Endothelial cell of umbilical vein (primary cell): ENCODE measurements around the gene KXD1. TPM values are rescaled to one million over a fixed set of nuclear protein-coding genes. Genes with fewer than 3 reads are reported as not detected.
"Not testable (repeated sequence)": the region's sequence is repeated elsewhere in the genome, so short reads cannot be mapped to it uniquely, and the experiment has no call there.

Source experiments
- BruUV-seq: library from RNA; stranded (reverse); fragments of 400-500 nt; replicated peaks from 2 replicates; lab custom pipeline; 2021; lab: Mats Ljungman, UMichigan
- CTCF ChIA-PET: fragments of 300-600, 350-600 bp; sonication (Branson Sonifier 250); formaldehyde crosslinking; loops from one replicate; lab custom pipeline; 2021; ENCODE audit warnings: antibody characterized with exemption, inconsistent platforms; lab: Charles Lee
- POLR2A ChIA-PET: fragments of 300-600, 350-600 bp; sonication (Branson Sonifier 250); formaldehyde crosslinking; loops from one replicate; lab custom pipeline; 2021; ENCODE audit warnings: antibody characterized with exemption, inconsistent platforms; lab: Charles Lee
- DNase-seq: peaks from one replicate; pipeline ENCODE4 v3.0.0-alpha.2; 2011; ENCODE audit warnings: low read depth, low spot score
- FAIRE-seq: peaks from 2 replicates; lab custom pipeline; 2011; peaks lifted over from hg19 to GRCh38; lab: Jason Lieb, UNC
- H2AFZ ChIP-seq: 2 replicates; pipeline ENCODE4 v1.6.0; 2012; ENCODE audit warnings: low read depth, low read length, control low read depth, inconsistent platforms
- H3K27ac ChIP-seq: 2 replicates; pipeline ENCODE4 v1.5.1; 2011; ENCODE audit warnings: low read depth, mild to moderate bottlenecking, control low read depth, low read length, moderate library complexity; ENCODE audit not compliant: insufficient read depth
- H3K27me3 ChIP-seq, 2 experiments: 2 replicates each; pipeline versions ENCODE4 v1.6.0 to v1.6.1; 2011; ENCODE audit warnings: low read length in 2 of 2, mixed read lengths in 1 of 2; ENCODE audit not compliant: control insufficient read depth in 2 of 2, insufficient read depth in 2 of 2
- H3K36me3 ChIP-seq, 2 experiments: 2 replicates in 1 of 2; 3 replicates in 1 of 2; pipeline ENCODE4 v1.5.1; 2011; ENCODE audit warnings: low read length in 2 of 2, mild to moderate bottlenecking in 1 of 2, moderate library complexity in 1 of 2; ENCODE audit not compliant: control insufficient read depth in 2 of 2, insufficient read depth in 2 of 2; ENCODE audit errors: extremely low read depth in 1 of 2
- H3K4me1 ChIP-seq: 3 replicates; pipeline ENCODE4 v1.5.1; 2011; ENCODE audit warnings: mild to moderate bottlenecking, low read length; ENCODE audit not compliant: control insufficient read depth, insufficient read depth; ENCODE audit errors: extremely low read depth
- H3K4me2 ChIP-seq: 2 replicates; pipeline ENCODE4 v1.6.1; 2011; ENCODE audit warnings: low read length, control low read depth, mixed read lengths; ENCODE audit not compliant: insufficient read depth
- H3K4me3 ChIP-seq, 3 experiments: fragments of 200-600 bp in 1 of 3; sonication (generic), shearing (Covaris generic) in 1 of 3; replicated peaks in 1 of 3; 2 replicates each; pipeline ENCODE4 v1.5.1; 2011 to 2016; ENCODE audit warnings: control low read depth in 3 of 3, low read length in 3 of 3, mild to moderate bottlenecking in 2 of 3, inconsistent platforms in 1 of 3, low read depth in 1 of 3, moderate library complexity in 1 of 3; ENCODE audit not compliant: insufficient read depth in 1 of 3
- H3K79me2 ChIP-seq: 2 replicates; pipeline ENCODE4 v1.6.0; 2012; ENCODE audit warnings: low read length, inconsistent platforms; ENCODE audit not compliant: control insufficient read depth, insufficient read depth
- H3K9ac ChIP-seq: replicated peaks from 2 replicates; pipeline ENCODE3; 2011; ENCODE audit warnings: low read length, control low read depth; ENCODE audit not compliant: insufficient read depth; ENCODE audit errors: extremely low read depth
- H3K9me1 ChIP-seq: replicated peaks from 3 replicates; pipeline ENCODE4 v1.6.0; 2011; ENCODE audit warnings: mild to moderate bottlenecking, low read length; ENCODE audit not compliant: control insufficient read depth, insufficient read depth; ENCODE audit errors: extremely low read depth
- H3K9me3 ChIP-seq: replicated peaks from 2 replicates; pipeline ENCODE4 v1.5.1; 2012; ENCODE audit warnings: low read length, inconsistent platforms; ENCODE audit not compliant: control insufficient read depth, insufficient read depth
- H4K20me1 ChIP-seq: replicated peaks from 2 replicates; pipeline ENCODE3; 2011; ENCODE audit warnings: mild to moderate bottlenecking, low read length; ENCODE audit not compliant: control insufficient read depth, insufficient read depth; ENCODE audit errors: extremely low read depth
- EZH2 ChIP-seq: IDR thresholded peaks from 2 replicates; pipeline ENCODE4 v1.6.1; 2012; ENCODE audit warnings: borderline replicate concordance, low read depth, mild to moderate bottlenecking, moderate library complexity, low read length, inconsistent platforms; ENCODE audit not compliant: severe bottlenecking
- FOS ChIP-seq: IDR thresholded peaks from 2 replicates; pipeline ENCODE4 v1.6.1; 2011; ENCODE audit warnings: mild to moderate bottlenecking, low read length, moderate library complexity, borderline replicate concordance; ENCODE audit not compliant: insufficient read depth
- GATA2 ChIP-seq: IDR thresholded peaks from 2 replicates; pipeline ENCODE4 v1.7.0; 2011; ENCODE audit warnings: low read depth, mild to moderate bottlenecking, moderate library complexity, mixed read lengths, low read length; ENCODE audit not compliant: insufficient read length, insufficient read depth
- JUN ChIP-seq: IDR thresholded peaks from 2 replicates; pipeline ENCODE4 v1.6.1; 2011; ENCODE audit warnings: borderline replicate concordance, low read depth; ENCODE audit not compliant: insufficient read length, insufficient read depth
- MYC ChIP-seq: IDR thresholded peaks from one replicate; pipeline ENCODE4 v1.6.1; 2011; ENCODE audit warnings: mild to moderate bottlenecking, low read depth, low read length
- POLR2A ChIP-seq: IDR thresholded peaks from 2 replicates; pipeline ENCODE4 v1.6.1; 2012; ENCODE audit warnings: low read depth, mild to moderate bottlenecking, control low read depth, low read length
- POLR2AphosphoS5 ChIP-seq: IDR thresholded peaks from 2 replicates; pipeline ENCODE4 v1.6.1; 2012; ENCODE audit warnings: low read depth, mild to moderate bottlenecking, control low read depth, low read length, moderate library complexity; ENCODE audit not compliant: insufficient read depth
- dilution Hi-C: fragments of 300-500 bp; cut with MboI; formaldehyde crosslinking; loops from one replicate; pipeline ENCODE4 v1.15.0; 2019; ENCODE audit warnings: low sequenced_read_pairs; ENCODE audit not compliant: extremely low pct_ligation_motif_present
- intact Hi-C: fragments of 100-400 bp; cut with micrococcal nuclease; formaldehyde crosslinking; loops from one replicate; pipeline ENCODE4 v1.10.0; 2022
- polyA plus RNA-seq, 4 experiments: library from polyadenylated mRNA; depleted of rRNA in 3 of 4; stranded (reverse) in 3 of 4; unstranded in 1 of 4; fragments of >200 nt; gene quantifications; 2 replicates each; pipeline versions ENCODE4 v1.2.1 to v1.2.3, GENCODE V29; 2011 to 2012; ENCODE audit warnings: missing spikeins in 1 of 4
- total RNA-seq: library from RNA; stranded (reverse); gene quantifications from 2 replicates; pipeline ENCODE4 v1.2.3, GENCODE V29; 2021
- TF ChIP-seq, protein P1 (sequence below): IDR thresholded peaks from 2 replicates; pipeline ENCODE4 v1.6.1; 2011; ENCODE audit not compliant: insufficient read depth, insufficient read length
- TF ChIP-seq, protein P2 (sequence below), 2 donors: IDR thresholded peaks; 1 replicate in 1 of 2; 2 replicates in 1 of 2; pipeline ENCODE4 v1.5.1; 2011; ENCODE audit warnings: low read length in 2 of 2, mild to moderate bottlenecking in 2 of 2, moderate library complexity in 2 of 2, control low read depth in 1 of 2, inconsistent platforms in 1 of 2, low read depth in 1 of 2; ENCODE audit not compliant: insufficient read depth in 1 of 2; ENCODE audit errors: extremely low read depth in 1 of 2

KXD1 gene
- total and polyA plus RNA-seq, 2 donors (not counting 3 experiments of a cell fraction or from before 2014, with no cell fraction given): 134 to 186 TPM

DNA sequence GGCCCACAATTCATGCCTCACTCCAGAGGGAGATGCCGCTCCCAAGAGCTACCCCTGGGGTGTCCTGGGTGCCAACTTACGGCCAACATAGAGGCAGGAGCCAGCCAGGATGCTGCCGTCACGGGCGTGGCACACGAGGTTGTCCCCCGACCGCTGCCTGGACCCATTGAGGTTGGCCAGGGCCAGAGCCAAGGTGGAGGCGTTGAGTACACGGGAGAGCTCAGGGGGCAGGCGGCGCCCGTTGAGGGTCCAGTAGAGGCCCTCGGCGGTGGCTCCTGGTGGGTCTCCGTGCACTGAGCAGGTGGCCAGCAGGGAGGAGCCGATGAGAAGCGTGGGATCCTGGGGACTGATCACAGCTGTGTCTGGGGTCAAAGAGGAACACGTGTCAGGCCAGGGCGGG, 41.8 kb downstream of the KXD1 start:
- Histone ChIP-seq H3K36me3 (no peaks in the 10 kb centered on the region), H3K9ac (no peak overlapping the region), H3K9me1 (no peaks in the 10 kb centered on the region), H3K79me2 (no peaks in the 10 kb centered on the region), H3K27ac (no peak overlapping the region), H3K27me3 (peaks cover 12 to 15% of the 10 kb centered on the region in 2 experiments), H3K9me3 (no peaks in the 10 kb centered on the region), H3K4me2 (no peak overlapping the region), H3K4me3 (no peak overlapping the region), H4K20me1 (no peaks in the 10 kb centered on the region), H2AFZ (no peak overlapping the region), H3K4me1 (peaks cover 4% of the 10 kb centered on the region)
- FAIRE-seq: no peak
- intact Hi-C loops (no loop called here), dilution Hi-C loops (no loop called here)
- ChIA-PET POLR2A (interaction anchor here (0.6 kb wide), 1 partner anchor 231 kb away, joined by 5 read pairs; no protein-coding TSS in a partner anchor), CTCF (interaction anchor here (2.8 kb wide), 1 partner anchor 11 kb away, joined by 10 read pairs; the partner anchor contains the start of gene REX1BD)
- DNase-seq: no peak
- BruUV-seq: no TSS peak
- TF ChIP-seq FOS (no peak), EZH2 (no peak), GATA2 (no peak), POLR2A (no peak), POLR2AphosphoS5 (no peak), MYC (no peak), JUN (no peak)
- TF ChIP-seq, protein P1, sequence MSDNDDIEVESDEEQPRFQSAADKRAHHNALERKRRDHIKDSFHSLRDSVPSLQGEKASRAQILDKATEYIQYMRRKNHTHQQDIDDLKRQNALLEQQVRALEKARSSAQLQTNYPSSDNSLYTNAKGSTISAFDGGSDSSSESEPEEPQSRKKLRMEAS: no peak
- TF ChIP-seq, protein P2, sequence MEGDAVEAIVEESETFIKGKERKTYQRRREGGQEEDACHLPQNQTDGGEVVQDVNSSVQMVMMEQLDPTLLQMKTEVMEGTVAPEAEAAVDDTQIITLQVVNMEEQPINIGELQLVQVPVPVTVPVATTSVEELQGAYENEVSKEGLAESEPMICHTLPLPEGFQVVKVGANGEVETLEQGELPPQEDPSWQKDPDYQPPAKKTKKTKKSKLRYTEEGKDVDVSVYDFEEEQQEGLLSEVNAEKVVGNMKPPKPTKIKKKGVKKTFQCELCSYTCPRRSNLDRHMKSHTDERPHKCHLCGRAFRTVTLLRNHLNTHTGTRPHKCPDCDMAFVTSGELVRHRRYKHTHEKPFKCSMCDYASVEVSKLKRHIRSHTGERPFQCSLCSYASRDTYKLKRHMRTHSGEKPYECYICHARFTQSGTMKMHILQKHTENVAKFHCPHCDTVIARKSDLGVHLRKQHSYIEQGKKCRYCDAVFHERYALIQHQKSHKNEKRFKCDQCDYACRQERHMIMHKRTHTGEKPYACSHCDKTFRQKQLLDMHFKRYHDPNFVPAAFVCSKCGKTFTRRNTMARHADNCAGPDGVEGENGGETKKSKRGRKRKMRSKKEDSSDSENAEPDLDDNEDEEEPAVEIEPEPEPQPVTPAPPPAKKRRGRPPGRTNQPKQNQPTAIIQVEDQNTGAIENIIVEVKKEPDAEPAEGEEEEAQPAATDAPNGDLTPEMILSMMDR (IDR thresholded peaks at IDR 0.05; ENCODE audit: extremely low read depth in 1 of 2, insufficient read depth in 1 of 2, low read depth in 1 of 2, low read length in 2 of 2): no peak

DNA sequence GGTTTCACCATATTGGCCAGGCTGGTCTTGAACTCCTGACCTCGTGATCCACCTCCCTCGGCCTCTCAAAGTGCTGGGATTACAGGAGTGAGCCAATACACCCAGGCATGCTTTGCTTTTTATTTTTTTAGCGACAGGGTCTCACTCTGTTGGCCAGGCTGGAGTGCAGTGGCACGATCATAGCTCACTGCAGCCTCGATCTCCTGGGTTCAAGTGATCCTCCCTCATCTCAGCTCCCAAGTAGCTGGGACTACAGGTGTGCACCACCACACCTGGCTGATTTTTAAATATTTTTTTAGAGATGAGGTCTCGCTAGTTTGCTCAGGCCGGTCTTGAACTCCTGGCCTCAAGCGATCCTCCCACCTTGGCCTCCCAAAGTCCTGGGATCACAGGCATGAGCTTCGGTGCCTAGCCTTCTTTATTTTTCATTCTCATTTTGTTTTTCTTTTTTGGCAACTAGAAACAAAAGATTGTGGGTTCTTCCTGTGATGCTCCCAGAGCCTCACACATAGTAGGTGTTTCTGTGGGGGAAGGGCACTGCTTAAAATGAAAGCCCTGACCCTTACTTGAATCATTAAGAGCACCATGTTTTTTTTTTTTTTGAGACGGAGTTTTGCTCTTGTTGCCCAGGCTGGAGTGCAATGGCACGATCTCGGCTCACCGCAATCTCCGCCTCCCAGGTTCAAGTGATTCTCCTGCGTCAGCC, 43.2 kb downstream of the KXD1 start:
- H3K9me3 ChIP-seq, POLR2A ChIA-PET, H3K4me1 ChIP-seq, H4K20me1 ChIP-seq, H3K9me1 ChIP-seq, H3K4me3 ChIP-seq, CTCF ChIA-PET, dilution Hi-C loops, H3K27ac ChIP-seq, H3K4me2 ChIP-seq, H2AFZ ChIP-seq, BruUV-seq, H3K79me2 ChIP-seq, DNase-seq, H3K9ac ChIP-seq, H3K36me3 ChIP-seq, FAIRE-seq: not testable (repeated sequence)
- intact Hi-C loops: loop anchor here (5.0 kb wide), 1 partner anchor 46 kb away; no protein-coding TSS in a partner anchor
- H3K27me3 ChIP-seq: peaks cover 26 to 28% of the 10 kb centered on the region in 2 experiments
